GM12872 (cell line): ENCODE measurements around the gene SYCE3.

Experiments
- TF ChIP-seq, protein P1 (sequence below): IDR thresholded peaks from 3 replicates; pipeline ENCODE4 v1.5.1; 2011; ENCODE audit warnings: low read depth, mild to moderate bottlenecking, low read length, moderate library complexity; ENCODE audit not compliant: insufficient read depth

The SYCE3 gene

DNA sequence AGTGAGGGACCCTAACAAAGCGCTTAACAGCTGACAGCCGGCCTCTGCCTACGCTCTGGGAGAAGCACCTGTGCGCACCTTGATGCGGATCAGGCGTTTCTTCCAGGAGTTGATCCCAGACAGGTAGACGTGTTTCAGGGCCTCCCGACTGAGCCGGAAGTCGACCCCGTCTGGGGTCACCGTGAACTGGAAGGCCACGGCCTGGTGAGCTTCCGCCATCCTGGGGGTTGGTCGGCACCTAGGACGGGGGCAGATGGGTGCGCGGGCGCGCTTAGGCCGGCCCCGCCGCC lies 14.9 kb upstream of the SYCE3 start:
- TF ChIP-seq, protein P1, sequence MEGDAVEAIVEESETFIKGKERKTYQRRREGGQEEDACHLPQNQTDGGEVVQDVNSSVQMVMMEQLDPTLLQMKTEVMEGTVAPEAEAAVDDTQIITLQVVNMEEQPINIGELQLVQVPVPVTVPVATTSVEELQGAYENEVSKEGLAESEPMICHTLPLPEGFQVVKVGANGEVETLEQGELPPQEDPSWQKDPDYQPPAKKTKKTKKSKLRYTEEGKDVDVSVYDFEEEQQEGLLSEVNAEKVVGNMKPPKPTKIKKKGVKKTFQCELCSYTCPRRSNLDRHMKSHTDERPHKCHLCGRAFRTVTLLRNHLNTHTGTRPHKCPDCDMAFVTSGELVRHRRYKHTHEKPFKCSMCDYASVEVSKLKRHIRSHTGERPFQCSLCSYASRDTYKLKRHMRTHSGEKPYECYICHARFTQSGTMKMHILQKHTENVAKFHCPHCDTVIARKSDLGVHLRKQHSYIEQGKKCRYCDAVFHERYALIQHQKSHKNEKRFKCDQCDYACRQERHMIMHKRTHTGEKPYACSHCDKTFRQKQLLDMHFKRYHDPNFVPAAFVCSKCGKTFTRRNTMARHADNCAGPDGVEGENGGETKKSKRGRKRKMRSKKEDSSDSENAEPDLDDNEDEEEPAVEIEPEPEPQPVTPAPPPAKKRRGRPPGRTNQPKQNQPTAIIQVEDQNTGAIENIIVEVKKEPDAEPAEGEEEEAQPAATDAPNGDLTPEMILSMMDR = no peak

DNA sequence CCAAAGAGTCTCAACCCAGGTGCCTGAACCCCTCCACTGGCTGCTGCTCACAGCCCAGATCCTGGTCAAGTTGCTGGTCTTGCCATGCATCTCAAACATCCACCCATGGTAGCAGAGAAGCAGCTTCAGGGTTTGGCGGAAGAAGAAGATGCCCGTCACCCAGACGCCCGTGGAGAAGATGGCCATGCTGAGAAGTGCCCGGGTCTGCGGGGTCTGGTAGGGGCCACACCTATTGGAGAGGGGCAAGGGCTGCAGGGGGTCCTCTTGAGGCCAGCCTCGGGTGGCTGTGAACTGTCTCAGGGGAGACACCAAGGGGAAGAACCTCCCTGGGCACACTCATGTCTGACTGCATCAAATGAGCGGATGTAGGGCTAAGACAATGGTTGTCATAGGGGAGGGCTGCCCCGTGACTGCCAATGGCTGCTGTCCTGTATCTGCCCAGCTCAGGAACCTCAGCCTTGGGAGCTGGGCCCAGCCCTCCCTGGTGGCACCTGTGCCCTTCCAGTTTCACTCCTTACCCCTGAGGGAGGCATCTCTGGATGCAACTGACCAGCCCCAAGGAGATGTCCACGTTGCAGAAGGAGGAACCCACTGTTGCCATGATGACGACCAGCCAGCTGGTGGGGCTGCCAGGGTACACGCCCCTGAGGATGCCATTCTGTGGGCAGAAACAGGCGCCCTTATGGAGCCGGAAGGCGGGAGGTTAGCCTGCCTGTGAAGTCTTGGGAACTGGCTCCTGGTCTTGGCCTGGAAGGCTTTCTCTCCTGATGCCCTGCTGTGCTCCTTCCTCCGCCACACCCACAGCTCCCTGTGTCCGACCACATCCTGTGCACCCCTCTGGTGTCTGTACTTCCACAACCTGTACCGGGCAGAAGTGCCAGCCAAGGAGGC lies 14.3 kb upstream of the SYCE3 start:
- TF ChIP-seq, protein P1 = no peak

DNA sequence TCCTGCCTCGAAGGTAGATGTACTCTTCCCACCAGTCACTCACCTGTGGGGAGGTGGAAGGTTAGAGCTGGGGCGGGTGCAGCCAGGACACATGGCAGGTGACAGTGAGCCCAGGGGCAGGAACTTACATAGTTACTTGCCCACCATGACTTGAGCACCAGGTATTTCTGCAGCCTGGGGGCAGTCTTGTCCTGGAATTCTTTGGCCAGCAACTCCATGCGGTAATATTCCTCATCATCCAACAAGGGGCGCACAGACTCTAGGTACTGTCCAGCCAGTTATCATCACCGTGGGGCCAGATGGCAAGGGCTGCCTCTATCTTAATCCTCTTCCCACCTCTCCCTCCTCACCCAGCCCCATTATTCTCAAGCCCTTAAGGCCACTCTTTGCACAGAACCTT lies 13.4 kb upstream of the SYCE3 start:
- TF ChIP-seq, protein P1 = no peak

DNA sequence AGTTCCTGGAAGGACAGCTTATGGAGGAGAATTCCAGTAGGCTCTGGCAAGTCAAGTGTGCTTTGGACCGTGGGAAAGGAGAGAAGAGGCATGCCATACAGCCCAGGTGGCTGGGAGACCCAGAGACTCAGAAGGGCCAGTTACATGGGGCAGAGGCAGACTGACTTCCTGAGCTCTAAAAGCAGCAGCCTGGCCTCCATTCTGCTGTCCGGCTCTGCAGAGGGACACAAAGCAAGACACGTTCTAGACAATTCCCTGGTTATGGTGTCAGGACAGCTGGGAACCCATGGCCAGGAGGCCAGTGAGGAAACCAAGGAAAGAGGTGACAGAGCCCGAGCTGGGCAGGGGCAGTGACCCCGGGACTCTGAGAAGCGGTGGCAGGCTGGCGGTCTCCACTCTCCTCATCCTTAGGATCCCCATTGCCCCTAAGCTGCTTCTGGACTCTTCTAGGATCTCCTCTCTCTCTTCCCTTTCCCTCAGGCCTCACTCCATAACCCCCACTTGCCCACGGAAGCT lies 12.8 kb upstream of the SYCE3 start:
- TF ChIP-seq, protein P1 = no peak

DNA sequence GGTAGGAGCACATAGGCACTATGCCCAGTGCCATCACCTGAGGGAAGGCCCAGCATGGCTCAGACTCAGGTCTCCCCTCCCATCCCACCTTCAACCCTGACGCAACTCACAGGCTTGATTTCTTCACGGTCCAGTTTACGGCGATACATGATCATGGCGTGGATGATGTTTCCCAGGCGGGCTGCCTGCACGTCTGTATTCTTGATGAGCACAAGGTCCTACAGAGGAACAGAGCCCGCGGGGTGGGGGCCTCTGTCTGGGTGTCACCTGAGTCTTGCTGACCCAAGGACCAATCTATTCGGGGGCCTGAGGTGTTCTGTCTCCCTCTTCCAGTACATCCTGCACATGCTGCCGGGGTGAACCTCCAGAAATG lies 11.7 kb upstream of the SYCE3 start:
- TF ChIP-seq, protein P1 = no peak

DNA sequence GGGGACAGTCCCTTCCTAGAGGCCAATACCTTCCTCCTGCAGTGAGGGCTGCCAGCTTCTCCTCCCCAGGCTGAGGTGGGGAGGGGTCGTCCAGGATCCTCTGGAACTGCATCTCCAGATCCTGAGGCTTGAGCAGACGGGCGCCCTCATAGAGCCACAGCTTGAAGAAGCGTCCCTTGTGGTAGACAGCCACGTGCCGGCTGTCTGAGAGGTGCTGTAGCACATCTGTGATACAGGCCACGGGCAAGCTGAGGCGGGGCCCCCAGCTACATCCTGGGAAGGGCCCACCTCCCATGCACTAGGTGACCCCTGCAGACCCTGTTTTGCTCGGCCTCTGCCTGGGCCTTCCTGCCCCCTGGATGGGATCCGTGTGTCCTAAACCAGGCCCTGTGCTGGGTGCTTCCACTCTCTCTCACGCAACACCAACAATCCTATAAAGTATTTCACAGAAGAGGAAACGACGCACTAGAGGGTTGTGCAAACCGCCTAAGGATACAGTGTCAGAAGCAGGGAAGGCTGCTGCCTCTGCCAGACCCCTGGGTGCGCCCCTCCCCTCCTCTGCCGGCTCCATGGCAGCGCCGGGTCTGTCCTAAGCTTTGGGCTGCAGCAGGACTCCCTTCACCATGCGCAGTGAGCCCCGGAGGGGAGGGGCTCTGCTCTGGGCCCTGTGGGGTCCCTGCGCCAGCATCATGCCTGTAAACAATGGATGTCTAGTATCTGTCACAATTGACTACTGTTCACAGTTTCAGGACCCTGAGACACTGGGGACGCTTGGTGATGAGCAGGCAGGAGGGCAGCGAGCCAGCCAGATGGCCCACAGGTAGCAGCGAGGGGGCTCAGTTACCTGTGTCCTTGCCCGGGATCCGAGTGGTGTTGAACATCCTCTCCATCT lies 11.0 kb upstream of the SYCE3 start:
- TF ChIP-seq, protein P1 = no peak

DNA sequence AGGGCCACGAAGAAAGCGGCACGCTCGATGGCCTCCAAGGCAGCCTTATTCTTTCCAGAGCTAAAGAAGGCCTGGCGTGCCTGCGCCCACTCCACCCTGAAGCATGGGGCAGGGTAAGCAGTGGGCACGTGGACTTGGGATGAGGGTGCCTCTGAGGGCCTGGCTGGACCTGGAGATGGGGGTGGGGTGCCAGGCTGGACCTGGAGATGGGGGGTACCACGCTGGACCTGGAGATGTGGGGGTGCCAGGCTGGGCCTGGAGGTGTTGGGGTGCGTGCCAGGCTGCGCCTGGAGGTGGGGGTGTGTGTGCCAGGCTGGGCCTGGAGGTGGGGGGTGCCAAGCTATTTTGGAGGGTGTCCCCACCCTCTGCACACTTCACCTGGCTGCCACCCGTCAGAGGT lies 10.2 kb upstream of the SYCE3 start:
- TF ChIP-seq, protein P1 = no peak
